Measurements from ENCODE around the gene RALGAPA1. TPM values are rescaled to one million over a fixed set of nuclear protein-coding genes. Genes with fewer than 3 reads are reported as not detected.

Gene RALGAPA1
- total RNA-seq, 3 donors from 2014 or later (not counting 1 experiment from before 2014, with no cell fraction given), result 66.5 to 101 (median 90.7) TPM

- no peak for ATAC-seq
- Mint-ChIP-seq H3K4me1 (no peaks in the 10 kb centered on the region), H3K4me3 (no peak overlapping the region), H3K36me3 (peaks cover 8% of the 10 kb centered on the region), H3K9me3 (no peaks in the 10 kb centered on the region), H3K27ac (no peak overlapping the region), H3K27me3 (ENCODE audit: low read depth in 2 of 2) (no peaks in the 10 kb centered on the region)
- WGBS (ENCODE audit: insufficient coverage), result 100% methylated on average over 1 of the region's 1 CpG
- Histone ChIP-seq H3K9me3 (ENCODE audit: control insufficient read depth, insufficient read depth, low read length) (no peaks in the 10 kb centered on the region), H3K4me1 (ENCODE audit: control insufficient read depth, insufficient read depth, low read length) (no peaks in the 10 kb centered on the region), H3K27me3 (ENCODE audit: control insufficient read depth, insufficient read depth, low read length) (no peaks in the 10 kb centered on the region), H3K27ac (ENCODE audit: low read length) (no peak overlapping the region), H3K4me3 (ENCODE audit: low read length) (no peak overlapping the region), H3K36me3 (ENCODE audit: control insufficient read depth, insufficient read depth, low read length) (peaks cover 3% of the 10 kb centered on the region)
- DNase-seq, result no peak
- intact Hi-C loops (cut with micrococcal nuclease), result no loop called here
- TF ChIP-seq CTCF (IDR thresholded peaks at IDR 0.05), result no peak
Observed at GRCh38 chr14:35551081-35551480, 258.0 kb downstream of the RALGAPA1 start.

GRCh38 chr14:35549551-35549950 is 259.5 kb downstream of the RALGAPA1 start:
- Histone ChIP-seq H3K27me3 (ENCODE audit: control insufficient read depth, insufficient read depth, low read length) (no peaks in the 10 kb centered on the region), H3K9me3 (ENCODE audit: control insufficient read depth, insufficient read depth, low read length) (no peaks in the 10 kb centered on the region), H3K4me1 (ENCODE audit: control insufficient read depth, insufficient read depth, low read length) (no peaks in the 10 kb centered on the region), H3K36me3 (ENCODE audit: control insufficient read depth, insufficient read depth, low read length) (peaks cover 3% of the 10 kb centered on the region), H3K4me3 (ENCODE audit: low read length) (no peak overlapping the region), H3K27ac (ENCODE audit: low read length) (no peak overlapping the region)
- peaks cover 8% of the 10 kb centered on the region for H3K36me3 Mint-ChIP-seq
- H3K4me1 Mint-ChIP-seq, result no peaks in the 10 kb centered on the region
- 100% methylated on average over 1 of the region's 4 CpGs for WGBS (ENCODE audit: insufficient coverage)
- ATAC-seq, result no peak
- H3K27ac Mint-ChIP-seq, result no peak overlapping the region
- intact Hi-C loops (cut with micrococcal nuclease), result no loop called here
- H3K27me3 Mint-ChIP-seq (ENCODE audit: low read depth in 2 of 2), result no peaks in the 10 kb centered on the region
- no peaks in the 10 kb centered on the region for H3K9me3 Mint-ChIP-seq
- no peak for DNase-seq
- no peak for TF ChIP-seq CTCF (IDR thresholded peaks at IDR 0.05)
- no peak overlapping the region for H3K4me3 Mint-ChIP-seq

GRCh38 chr14:35543006-35543405 is 266.1 kb downstream of the RALGAPA1 start:
- Mint-ChIP-seq H3K4me1 (no peaks in the 10 kb centered on the region), H3K9me3 (no peaks in the 10 kb centered on the region), H3K27ac (no peak overlapping the region), H3K27me3 (ENCODE audit: low read depth in 2 of 2) (no peaks in the 10 kb centered on the region), H3K36me3 (peaks cover 2% of the 10 kb centered on the region), H3K4me3 (no peak overlapping the region)
- 100% methylated on average over 4 of the region's 5 CpGs for WGBS (ENCODE audit: insufficient coverage)
- no peaks in the 10 kb centered on the region for H3K9me3 ChIP-seq (ENCODE audit: control insufficient read depth, insufficient read depth, low read length)
- ATAC-seq (no peak), DNase-seq (no peak)
- H3K27me3 ChIP-seq (ENCODE audit: control insufficient read depth, insufficient read depth, low read length), result no peaks in the 10 kb centered on the region
- intact Hi-C loops (cut with micrococcal nuclease), result no loop called here
- no peak overlapping the region for H3K4me3 ChIP-seq (ENCODE audit: low read length)
- no peak overlapping the region for H3K27ac ChIP-seq (ENCODE audit: low read length)
- no peaks in the 10 kb centered on the region for H3K4me1 ChIP-seq (ENCODE audit: control insufficient read depth, insufficient read depth, low read length)
- no peak for TF ChIP-seq CTCF (IDR thresholded peaks at IDR 0.05)
- peaks cover 1% of the 10 kb centered on the region for H3K36me3 ChIP-seq (ENCODE audit: control insufficient read depth, insufficient read depth, low read length)

GRCh38 chr14:35539969-35540368 is 269.1 kb downstream of the RALGAPA1 start:
- no peak for DNase-seq
- TF ChIP-seq CTCF (IDR thresholded peaks at IDR 0.05), result no peak
- Histone ChIP-seq H3K36me3 (ENCODE audit: control insufficient read depth, insufficient read depth, low read length) (no peaks in the 10 kb centered on the region), H3K27ac (ENCODE audit: low read length) (no peak overlapping the region), H3K27me3 (ENCODE audit: control insufficient read depth, insufficient read depth, low read length) (peaks cover 10% of the 10 kb centered on the region), H3K4me3 (ENCODE audit: low read length) (no peak overlapping the region), H3K4me1 (ENCODE audit: control insufficient read depth, insufficient read depth, low read length) (peaks cover 9% of the 10 kb centered on the region), H3K9me3 (ENCODE audit: control insufficient read depth, insufficient read depth, low read length) (peaks cover 3% of the 10 kb centered on the region)
- Mint-ChIP-seq H3K4me1 (peaks cover 0 to 4% of the 10 kb centered on the region in 2 donors), H3K4me3 (no peak overlapping the region), H3K27ac (no peak overlapping the region), H3K36me3 (no peaks in the 10 kb centered on the region), H3K9me3 (no peaks in the 10 kb centered on the region), H3K27me3 (ENCODE audit: low read depth in 2 of 2) (peaks cover 10 to 13% of the 10 kb centered on the region in 2 donors)
- intact Hi-C loops (cut with micrococcal nuclease), result no loop called here
- ATAC-seq, result no peak
- WGBS (ENCODE audit: insufficient coverage), result 13% methylated on average over 1 of the region's 2 CpGs

Data from natural killer cell (primary cell).